CD4-positive, alpha-beta T cell treated with Interleukin-1 beta for 1 hour (primary cell): ENCODE measurements around the gene LAG3.
"Not testable (repeated sequence)": the region's sequence is repeated elsewhere in the genome, so short reads cannot be mapped to it uniquely, and the experiment has no call there.

Source experiments
- DNase-seq, 2 donors: peaks; one replicate each; pipeline ENCODE4 v3.0.0-alpha.2; 2020 to 2022

Gene LAG3

DNA sequence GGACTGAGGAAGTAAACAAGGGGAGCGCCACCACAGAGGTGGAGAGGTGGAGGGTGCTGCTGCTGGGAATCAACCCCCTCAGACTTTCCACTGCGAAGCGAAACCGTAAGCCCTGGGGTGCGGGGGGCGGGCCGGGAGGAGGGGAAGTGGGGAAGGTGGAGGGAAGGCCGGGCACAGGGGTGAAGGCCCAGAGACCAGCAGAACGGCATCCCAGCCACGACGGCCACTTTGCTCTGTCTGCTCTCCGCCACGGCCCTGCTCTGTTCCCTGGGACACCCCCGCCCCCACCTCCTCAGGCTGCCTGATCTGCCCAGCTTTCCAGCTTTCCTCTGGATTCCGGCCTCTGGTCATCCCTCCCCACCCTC, at the start of gene LAG3:
Gene LAG3, plus strand, starts transcription at position 190 of the 365 bp plus-strand sequence. CDS start 333 bp downstream, outside the sequence.
- peak in 1 of 2 donors; percentile 33 for DNase-seq

DNA sequence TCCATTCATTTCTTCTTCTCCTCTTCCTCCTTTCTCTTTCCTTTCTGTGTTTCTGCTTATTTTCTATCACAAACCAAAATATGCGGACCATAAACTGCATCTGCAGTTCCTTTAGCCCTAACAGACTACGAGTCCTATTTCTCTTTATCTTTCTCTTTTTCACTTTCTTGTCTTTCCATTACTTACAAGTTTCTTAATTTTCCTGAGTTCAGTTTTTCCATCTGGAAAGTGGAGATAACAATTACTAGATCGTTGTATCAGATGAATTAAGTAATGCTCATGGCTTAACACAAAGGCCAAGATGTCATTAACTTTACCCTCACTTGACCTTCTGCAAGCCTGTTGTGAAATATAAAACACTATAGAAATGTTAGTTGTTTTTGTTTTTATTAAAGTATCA, 49.5 kb upstream of the LAG3 start:
- DNase-seq: no peak

DNA sequence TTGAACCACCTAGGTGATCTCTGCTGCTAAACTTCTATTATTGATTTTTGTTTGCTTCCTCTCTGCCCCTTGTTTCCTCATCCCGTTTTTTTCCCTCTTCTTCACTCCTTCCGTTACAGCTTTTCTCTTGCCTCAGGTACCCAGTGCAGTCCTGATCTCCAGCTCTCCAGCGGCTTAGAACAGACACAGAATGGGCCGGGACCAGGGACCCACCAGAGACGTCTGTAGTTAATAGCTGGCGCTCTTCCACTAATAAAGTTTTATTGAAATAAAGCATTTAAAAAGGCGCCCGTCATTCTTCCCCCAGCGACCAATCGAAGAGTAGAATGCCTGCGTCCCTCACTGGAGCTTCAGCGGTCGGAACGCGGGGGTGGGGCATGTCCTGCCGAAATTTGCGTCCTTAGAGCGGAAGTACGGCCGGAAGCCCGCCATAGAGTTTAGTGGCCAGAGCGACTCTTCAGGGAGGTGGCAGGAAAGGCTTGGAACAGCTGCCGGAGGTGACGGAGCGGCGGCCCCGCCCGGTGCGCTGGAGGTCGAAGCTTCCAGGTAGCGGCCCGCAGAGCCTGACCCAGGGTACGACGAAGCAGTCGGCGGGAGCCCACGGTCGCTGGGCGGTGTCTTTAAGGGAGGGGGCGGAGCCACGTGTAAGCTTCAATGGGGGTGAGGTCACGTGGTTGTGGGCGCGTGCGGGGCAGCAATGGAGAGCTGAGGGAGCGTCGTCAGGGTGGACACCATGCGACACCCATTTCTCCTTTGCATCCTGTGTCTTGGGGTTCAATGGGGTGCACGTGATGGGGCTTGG, 48.5 kb upstream of the LAG3 start, which contains the start of gene COPS7A:
Gene COPS7A, plus strand, starts transcription at position 440 of the 802 bp plus-strand sequence. CDS start 611 bp downstream, outside the sequence.
- DNase-seq: peak; percentile 98 to 99

DNA sequence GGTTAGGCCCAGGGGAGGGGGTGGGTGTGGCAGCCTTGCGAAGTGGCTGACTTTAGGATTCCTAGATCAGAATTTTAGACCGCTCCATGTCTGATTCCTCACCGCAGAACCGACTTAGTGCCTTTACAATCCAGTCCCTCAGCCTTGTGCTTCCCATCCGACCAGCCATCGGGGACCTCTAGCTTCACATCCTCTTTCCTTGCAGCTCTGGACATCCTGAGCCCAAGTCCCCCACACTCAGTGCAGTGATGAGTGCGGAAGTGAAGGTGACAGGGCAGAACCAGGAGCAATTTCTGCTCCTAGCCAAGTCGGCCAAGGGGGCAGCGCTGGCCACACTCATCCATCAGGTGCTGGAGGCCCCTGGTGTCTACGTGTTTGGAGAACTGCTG, 47.9 kb upstream of the LAG3 start:
- peak in 1 of 2 donors; percentile 22 for DNase-seq

DNA sequence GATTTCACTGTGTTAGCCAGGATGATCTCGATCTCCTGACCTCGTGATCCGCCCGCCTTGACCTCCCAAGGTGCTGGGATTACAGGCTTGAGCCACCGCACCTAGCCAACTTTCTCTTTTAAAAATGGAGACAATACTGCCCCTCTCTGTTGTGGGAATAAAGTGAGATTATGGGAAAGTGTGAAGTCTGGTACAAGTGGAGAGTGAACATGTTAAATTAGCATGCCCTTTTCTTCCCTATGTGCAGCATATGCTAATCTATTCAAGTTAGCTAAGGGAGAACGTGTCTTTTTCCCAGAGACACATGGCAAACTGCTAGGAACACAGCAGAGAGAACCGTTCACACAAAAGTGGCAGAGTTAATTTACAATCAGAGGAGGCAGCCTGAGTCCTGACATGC, 47.0 kb upstream of the LAG3 start:
- DNase-seq: no peak

DNA sequence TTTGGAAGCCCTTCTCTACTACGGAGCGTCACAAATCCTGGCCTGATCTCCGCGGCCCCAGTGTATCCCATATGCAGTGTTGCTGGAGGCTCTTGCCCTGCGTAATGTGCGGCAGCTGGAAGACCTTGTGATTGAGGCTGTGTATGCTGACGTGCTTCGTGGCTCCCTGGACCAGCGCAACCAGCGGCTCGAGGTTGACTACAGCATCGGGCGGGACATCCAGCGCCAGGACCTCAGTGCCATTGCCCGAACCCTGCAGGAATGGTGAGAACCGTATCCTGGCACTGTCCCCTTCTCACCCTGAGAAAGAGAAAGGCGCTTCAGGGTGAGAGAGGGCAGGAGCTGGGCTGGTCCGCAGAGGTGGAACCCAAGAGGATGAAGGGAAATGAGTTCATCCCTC, 43.1 kb upstream of the LAG3 start:
- no peak for DNase-seq

DNA sequence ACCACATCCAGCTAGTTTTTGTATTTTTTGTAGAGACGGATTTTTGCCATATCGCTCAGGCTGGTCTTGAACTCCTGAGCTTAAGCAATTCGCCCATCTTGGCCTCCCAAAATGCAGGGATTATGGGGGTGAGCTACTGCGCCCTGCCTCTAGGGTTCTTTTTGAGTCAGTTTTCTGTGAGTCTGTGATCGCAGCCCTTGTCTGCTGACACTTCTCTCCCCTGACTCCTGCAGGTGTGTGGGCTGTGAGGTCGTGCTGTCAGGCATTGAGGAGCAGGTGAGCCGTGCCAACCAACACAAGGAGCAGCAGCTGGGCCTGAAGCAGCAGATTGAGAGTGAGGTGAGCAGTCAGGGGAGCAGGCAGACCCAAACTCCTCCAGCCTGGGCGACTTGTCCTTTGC, 42.2 kb upstream of the LAG3 start:
- no peak for DNase-seq

DNA sequence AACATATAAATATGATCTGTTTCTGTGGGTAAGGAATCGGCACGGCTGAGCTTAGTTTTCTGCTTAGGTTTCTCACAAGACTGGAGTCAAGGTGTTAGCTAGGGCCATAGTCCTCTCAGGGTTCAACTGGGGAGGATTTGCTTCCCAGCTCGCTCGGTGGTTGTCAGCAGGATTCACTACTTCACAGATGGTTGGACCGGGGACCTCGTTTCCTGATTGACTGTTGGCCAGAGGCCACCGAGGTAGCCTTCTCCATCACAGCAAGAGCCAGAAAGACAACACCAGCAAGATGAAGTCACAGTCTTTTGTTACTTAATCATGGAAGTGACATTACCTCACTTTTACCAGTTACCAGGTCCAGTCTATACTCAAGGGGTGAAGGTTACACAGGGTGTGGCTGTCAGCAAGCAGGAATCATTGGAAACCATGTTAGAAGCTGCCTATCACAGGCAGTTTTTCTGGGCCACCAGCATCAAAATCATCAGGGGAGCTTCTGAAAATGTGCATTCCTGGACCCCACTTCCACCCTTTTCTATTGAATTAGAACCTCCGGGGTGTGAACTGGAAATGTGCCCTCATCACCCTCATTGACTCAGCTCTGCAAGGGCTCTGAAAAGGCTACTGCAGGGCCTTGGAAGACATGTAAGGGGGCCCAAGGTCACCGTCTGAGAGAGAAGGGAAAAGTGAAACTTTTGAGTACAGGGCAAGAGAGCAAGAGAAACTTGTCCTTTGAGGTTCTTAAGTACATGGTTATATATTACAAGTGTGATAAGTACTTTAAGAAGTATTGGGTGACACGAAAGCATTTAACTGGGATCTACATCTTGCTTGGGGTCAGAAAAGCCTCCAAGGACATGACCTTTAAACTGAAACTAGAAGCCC, 37.6 kb upstream of the LAG3 start:
- DNase-seq: no peak

DNA sequence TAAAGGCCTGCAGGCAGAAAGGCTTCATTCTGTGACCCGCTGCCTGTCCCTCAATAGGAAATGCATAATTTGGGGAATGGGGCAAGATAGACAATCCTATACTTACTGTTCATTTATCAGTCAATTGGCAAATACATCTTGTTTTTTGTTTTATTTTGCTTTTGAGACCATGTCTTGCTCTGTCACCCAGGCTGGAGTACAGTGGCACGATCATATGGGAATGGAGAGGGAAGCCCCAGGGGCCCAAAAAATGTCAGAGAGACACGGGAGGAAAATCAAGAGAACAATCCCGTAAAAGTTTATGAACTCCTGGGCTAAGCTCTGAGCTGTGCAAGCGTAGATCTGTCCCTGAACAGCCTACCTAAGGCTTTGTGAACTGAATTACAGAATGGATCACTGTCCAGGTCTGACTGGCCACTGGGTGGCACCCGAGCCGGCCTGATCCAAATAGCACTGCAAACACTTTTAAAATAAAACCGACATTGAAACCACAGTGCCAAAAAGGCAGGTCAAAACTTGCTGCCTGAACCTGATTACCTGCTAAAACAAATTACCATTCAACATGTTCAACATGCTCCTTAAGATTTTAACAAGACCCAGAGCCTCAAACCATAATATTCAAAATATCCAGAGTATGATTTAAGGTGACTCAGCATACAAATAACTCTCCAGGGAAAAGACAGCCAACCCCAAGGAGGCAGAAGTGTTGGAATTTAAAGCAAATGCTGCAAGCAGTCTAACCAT, 36.7 kb upstream of the LAG3 start:
- DNase-seq: peak; percentile 48 to 54

DNA sequence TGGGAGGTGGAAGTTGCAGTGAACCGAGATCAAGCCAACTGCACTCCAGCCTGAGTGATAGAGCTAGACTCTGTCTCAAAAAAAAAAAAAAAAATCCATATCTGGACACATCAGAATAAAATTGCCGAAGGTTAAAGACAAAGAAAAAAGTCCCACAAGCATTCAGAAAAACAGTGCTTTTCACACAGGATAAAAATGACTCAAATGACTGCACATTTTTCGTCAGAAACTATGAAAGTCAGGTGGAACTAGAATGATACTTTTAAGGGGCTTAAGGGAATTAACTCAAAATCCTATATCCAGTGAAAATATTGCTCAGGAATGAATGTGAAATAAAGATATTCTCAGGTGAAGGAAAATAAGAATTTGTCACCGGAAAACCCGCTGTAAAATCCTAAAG, 35.6 kb upstream of the LAG3 start:
- no peak for DNase-seq

DNA sequence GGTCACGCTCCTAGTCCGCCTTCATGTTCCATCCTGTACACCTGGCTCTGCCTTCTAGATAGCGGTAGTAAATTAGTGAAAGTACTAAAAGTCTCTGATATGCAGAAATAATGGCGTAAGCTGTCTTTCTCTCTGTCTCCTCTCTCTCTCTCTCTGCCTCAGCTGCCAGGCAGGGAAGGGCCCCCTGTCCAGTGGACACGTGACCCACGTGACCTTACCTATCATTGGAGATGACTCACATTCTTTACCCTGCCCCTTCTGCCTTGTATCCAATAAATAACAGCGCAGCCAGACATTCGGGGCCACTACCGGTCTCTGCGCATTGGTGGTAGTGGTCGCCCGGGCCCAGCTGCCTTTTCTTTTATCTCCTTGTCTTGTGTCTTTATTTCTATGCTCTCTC, 30.2 kb upstream of the LAG3 start:
- DNase-seq: not testable (repeated sequence)

DNA sequence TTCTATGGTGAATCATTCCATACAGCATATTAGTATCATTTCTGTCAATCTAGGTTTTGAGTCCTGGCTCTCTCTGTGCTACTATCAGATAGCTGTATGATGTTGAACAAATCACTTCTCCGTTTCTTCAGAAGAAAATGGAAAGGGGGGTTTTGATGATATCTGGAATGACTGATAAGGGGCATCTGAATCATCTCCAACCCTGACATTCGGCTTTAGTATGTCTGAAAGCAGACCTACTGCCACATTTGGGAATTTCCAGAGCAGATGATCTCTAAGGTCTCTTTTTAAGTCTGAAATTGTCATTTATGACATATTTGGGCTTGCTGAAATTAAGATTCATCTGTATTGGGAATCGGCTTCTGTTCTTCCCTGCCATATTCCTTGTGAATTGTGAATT, 29.5 kb upstream of the LAG3 start:
- no peak for DNase-seq

DNA sequence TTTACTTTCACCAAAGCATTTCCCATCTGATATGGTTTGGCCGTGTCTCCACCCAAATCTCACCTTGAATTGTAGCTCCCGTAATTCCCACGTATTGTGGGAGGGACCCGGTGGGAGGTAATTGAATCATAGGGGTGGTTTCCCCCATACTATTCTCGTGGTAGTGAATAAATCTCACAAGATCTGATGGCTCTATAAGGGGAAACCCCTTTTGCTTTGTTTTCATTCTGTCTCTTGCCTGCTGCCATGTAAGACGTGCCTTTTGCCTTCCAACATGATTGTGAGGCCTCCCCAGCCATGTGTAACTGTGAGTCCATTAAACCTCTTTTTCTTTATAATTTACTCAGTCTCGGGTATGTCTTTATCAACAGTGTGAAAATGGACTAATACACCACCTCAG, 29.0 kb upstream of the LAG3 start:
- not testable (repeated sequence) for DNase-seq

DNA sequence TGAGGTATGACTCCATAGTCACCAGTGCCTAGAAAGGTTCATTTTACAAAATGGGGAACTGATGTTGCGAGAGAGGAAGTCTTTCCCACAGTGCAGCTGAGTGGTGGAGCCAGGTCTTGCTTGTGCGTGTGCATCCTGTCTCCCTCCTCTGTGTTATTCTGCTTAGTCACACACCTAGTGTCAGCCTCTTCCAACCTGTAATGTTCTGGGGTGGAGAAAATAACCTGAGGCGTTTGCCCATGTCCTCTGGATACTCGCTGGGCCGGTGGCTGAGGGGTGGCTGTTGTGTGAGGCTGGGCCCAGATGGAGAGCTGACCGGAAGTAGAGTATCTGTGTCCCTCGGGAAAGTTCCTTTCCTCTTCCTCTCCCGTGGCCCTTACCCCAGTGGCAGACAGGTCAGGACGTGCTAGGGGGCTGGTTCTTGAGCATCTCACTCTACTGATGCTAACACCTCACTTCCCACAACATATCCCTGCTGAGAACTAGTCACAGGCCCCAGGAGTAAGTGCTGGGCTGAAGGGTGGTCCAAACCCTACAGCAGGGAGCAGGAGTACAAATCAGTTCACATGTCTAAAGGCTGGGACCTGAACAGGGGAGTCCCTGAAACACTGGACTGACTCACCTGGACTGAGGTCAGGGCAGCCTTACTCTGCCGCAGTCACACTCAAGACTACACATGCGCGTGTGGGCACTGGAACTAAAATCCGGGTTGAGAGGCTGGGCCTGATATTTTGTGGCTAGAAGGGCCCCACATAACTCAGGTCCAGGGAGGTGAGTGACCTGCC, 26.4 kb upstream of the LAG3 start:
- peak in 1 of 2 donors; percentile 68 for DNase-seq

DNA sequence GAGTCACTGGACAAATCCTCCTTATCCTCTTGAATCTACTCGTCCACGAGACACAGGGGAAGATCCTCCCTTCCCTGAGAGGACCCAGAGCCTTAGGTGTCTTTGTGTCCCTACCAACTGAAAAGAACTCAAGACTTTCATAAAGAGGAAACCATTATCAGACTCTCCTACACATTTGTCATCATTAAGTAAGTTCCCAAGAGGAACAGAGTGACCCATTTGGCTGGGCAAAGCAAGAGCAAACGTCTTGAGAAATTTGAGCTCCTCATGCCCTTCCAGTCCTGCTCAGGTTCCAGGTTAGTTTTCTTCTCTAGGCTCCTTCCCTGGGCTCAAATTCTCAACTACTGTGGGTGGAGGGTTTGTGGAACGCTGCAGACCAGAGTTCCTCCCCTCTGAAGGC, 25.1 kb upstream of the LAG3 start:
- DNase-seq: no peak

DNA sequence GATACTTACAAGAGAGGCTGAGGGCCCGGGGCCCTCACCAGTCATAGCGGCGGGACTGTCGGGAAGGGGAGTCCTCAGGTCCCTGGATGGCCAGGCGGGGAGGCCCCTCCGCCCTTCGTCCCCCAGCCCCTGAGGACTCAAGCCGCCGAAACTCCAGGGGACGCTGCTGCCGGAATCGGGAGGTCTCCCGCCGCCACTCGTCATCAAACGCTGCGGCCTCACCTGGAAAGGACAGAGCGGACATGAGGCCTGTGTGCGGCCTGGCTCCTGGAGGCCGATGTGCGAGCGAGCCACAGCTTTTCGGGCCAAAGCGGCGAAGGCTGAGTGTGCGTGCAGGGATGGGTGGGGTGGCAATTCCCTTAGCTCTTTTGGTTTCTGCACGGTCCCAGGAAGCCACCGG, 23.6 kb upstream of the LAG3 start:
- DNase-seq: no peak

DNA sequence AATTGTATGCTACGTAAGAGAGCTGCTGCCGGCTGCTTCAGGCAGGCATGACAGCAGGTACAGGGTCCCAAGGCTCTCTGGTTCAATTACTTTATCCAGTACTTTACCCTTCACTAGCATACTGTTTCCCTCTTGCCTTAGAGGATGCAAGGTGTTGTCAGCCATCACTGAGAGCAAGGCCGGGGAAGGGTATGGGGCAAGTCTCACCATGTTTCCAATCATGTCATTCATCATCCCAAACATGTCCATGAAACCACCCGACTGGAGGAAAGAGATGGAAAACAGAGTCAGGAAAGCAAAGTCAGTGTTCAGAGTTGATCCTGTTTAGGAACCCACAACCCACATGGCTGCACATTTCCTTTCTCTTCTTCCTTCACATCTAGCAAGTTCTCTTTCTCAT, 21.8 kb upstream of the LAG3 start:
- no peak for DNase-seq

DNA sequence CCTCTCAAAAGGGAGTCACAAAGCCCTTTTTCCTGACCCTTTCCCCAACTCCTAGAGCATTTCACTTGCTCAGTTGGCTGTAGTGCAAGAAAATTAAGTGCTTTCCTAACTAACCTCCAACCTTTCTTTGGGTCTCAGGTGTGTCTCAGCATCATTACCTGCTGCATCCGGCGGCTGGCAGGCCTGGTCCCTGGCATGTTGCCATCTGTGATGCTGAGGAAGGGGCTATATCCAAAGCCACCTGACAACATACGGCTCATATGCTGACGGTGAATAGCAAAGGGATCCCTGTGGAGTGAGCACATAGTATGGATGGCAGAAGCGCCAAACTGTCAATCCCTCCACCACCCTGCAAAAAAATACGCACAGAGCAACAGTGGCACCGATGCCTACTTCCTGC, 20.6 kb upstream of the LAG3 start:
- no peak for DNase-seq

DNA sequence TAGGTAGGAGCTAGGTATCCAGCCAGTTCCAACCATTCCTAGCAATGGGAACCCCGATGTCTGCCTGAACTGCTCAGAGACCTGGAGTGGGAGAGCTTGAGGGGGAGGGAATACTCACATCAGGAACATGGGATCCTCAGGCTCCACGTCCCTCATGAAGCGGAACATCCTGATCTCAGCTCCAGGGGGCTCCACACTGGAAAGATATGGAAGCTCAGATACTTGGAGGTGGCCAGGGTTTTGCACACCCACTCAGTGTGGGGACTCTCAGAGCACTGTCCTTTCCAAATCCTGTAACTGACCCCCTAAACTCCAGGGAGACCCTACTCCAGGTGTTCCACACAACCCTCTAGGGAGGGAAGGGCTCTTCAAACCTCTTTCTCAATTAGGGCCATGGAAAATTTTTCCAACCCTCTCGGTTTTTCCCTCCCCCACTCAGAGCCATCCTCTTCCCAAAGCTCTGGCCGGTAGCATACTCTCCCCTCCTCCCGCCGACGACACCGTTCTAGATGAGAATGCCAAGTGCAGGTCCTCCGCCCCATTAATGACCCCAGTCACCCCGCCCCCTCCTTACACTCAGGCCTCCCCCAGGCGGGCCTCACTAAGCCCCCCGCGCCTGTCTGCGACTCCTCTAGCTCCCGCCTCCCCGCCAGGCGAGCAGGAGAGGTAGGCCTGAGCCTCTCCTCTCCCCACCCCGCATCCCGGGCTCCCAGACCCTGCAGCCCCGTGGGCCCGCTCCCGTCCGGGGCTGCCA, 20.0 kb upstream of the LAG3 start:
- DNase-seq: no peak

DNA sequence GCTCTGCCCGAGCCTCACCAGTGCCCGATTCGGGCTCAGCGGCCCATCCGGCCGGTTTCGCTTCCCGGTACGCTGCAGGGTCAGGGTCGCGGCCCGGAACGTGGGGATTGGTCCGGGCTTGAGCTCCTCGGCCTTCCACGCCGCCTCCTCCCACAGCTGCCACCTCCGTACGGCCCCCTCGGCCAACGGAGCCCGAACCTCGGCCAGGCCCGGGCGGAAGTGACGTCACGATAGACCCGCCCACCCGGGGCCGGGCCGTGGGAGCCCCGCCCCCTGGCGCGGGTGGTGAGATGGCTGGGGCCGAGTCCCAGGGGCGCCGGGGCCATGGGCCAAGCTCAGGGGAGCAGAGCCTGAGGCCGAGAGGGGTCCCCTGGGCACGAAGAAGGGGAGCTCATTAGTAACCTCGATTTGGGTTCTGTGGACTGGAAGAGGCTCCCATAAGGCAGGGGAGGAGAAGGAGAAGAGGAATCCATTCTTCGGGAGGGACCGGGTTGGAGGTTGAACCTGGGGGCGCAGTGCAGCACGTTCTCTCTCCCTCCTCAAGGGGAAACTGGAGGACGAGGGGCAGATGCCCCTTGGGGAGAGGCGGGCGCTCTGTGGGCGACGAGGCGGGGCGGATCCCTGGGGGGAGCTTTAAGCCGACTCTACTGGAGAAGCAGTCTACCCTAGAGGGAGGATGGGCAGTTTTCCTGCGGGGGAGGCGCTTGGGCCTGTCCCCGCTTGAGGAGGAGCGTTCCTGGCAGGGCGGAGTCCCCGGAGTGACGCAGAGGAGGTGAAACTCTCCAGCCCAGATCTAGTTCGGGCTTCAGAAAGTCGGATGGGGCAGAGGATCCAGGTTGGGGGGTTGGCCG, 19.2 kb upstream of the LAG3 start, which contains the start of gene MLF2:
Gene MLF2, minus strand, starts transcription at position 221 of the 851 bp plus-strand sequence. CDS start 807 bp downstream, outside the sequence.
- peak; percentile 98 for DNase-seq
